Mesendoderm (in vitro differentiated cells): Measurements from ENCODE around the gene SORCS2.

Source experiments
- DNase-seq: peaks from one replicate; pipeline ENCODE4 v3.0.0; 2013
- H2AK5ac ChIP-seq: 2 replicates; pipeline ENCODE4 v1.6.1; 2013; ENCODE audit warnings: low read length, inconsistent platforms
- H2BK120ac ChIP-seq: 2 replicates; pipeline ENCODE4 v1.6.1; 2013; ENCODE audit warnings: low read depth, mild to moderate bottlenecking, low read length, moderate library complexity, mixed read lengths
- H2BK15ac ChIP-seq: replicated peaks from 2 replicates; pipeline ENCODE4 v1.6.1; 2013; ENCODE audit warnings: low read depth, mild to moderate bottlenecking, moderate library complexity
- H2BK5ac ChIP-seq: 2 replicates; pipeline ENCODE4 v1.6.1; 2013; ENCODE audit warnings: low read length, inconsistent platforms
- H3K18ac ChIP-seq: 2 replicates; pipeline ENCODE4 v1.6.1; 2013; ENCODE audit warnings: mild to moderate bottlenecking, low read length, mixed read lengths
- H3K23ac ChIP-seq: one replicate; pipeline ENCODE4 v1.6.1; 2013; ENCODE audit warnings: low read length
- H3K27ac ChIP-seq: 2 replicates; pipeline ENCODE4 v1.5.1; 2013; ENCODE audit warnings: low read depth, mild to moderate bottlenecking, inconsistent platforms, low read length, moderate library complexity
- H3K27me3 ChIP-seq: 2 replicates; pipeline ENCODE4 v1.6.1; 2013; ENCODE audit warnings: low read length, control low read depth, mild to moderate bottlenecking, inconsistent platforms; ENCODE audit not compliant: insufficient read depth, poor library complexity
- H3K36me3 ChIP-seq: 2 replicates; pipeline ENCODE4 v1.6.1; 2013; ENCODE audit warnings: low read length, inconsistent platforms; ENCODE audit not compliant: control insufficient read depth, insufficient read depth
- H3K4ac ChIP-seq: one replicate; pipeline ENCODE4 v1.6.1; 2013; ENCODE audit warnings: low read depth, mild to moderate bottlenecking, low read length, moderate library complexity
- H3K4me1 ChIP-seq: 2 replicates; pipeline ENCODE4 v1.6.1; 2013; ENCODE audit warnings: low read depth, low read length, inconsistent platforms; ENCODE audit not compliant: control insufficient read depth
- H3K4me2 ChIP-seq: 2 replicates; pipeline ENCODE4 v1.6.1; 2013; ENCODE audit warnings: low read length
- H3K4me3 ChIP-seq: 2 replicates; pipeline ENCODE4 v1.5.1; 2013; ENCODE audit warnings: mild to moderate bottlenecking, low read length
- H3K56ac ChIP-seq: one replicate; pipeline ENCODE4 v1.6.1; 2013; ENCODE audit warnings: low read length
- H3K79me1 ChIP-seq: 2 replicates; pipeline ENCODE4 v1.6.1; 2013; ENCODE audit warnings: low read length, inconsistent platforms
- H3K79me2 ChIP-seq: 2 replicates; pipeline ENCODE4 v1.6.1; 2013; ENCODE audit warnings: mild to moderate bottlenecking, low read length; ENCODE audit not compliant: control insufficient read depth, insufficient read depth
- H3K9ac ChIP-seq: 2 replicates; pipeline ENCODE4 v1.6.1; 2013; ENCODE audit warnings: low read length, inconsistent platforms
- H4K5ac ChIP-seq: one replicate; pipeline ENCODE4 v1.6.1; 2013; ENCODE audit warnings: low read length
- H4K8ac ChIP-seq: one replicate; pipeline ENCODE4 v1.6.1; 2013; ENCODE audit warnings: low read depth, mild to moderate bottlenecking, control low read depth, low read length, moderate library complexity
- WGBS: extraction: QIAGEN DNeasy Blood & Tissue Kit; methylation state at CpG from one replicate; pipeline ENCODE4 v1.1.7; 2013; ENCODE audit warnings: low lambda C conversion rate, missing lambda C conversion rate; ENCODE audit not compliant: insufficient coverage; ENCODE audit errors: extremely low coverage; 5-methylcytosine and 5-hydroxymethylcytosine counted together

SORCS2 gene

DNA sequence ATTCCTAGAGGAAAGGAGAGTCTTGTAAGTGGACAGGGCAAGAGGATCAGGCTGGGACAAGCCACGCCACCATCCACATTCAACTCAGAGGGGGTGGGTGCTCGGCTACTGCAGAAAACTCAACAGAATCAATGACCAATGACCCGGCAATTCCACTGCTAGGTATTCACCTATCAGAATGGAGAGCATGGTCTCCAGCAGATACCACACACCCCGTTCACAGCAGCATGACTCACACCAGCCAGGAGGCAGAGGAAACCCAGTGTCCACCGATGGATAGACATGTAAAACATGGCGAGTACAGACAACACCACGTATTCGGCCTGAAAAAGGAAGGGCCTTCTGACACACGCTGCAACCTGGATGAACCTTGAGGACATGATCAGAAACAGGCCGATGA lies 571.5 kb downstream of the SORCS2 start:
- Histone ChIP-seq H4K5ac (no peak overlapping the region), H3K79me2 (no peaks in the 10 kb centered on the region), H2BK15ac (no peak overlapping the region), H2BK120ac (no peak overlapping the region), H3K4me3 (no peak overlapping the region), H3K36me3 (peaks cover 4% of the 10 kb centered on the region), H3K27ac (no peak overlapping the region), H3K79me1 (no peaks in the 10 kb centered on the region), H3K4me2 (no peak overlapping the region), H3K4ac (no peak overlapping the region), H3K4me1 (no peaks in the 10 kb centered on the region), H3K23ac (no peak overlapping the region), H3K9ac (no peak overlapping the region), H2AK5ac (no peak overlapping the region), H3K18ac (no peak overlapping the region), H3K56ac (no peak overlapping the region), H2BK5ac (no peak overlapping the region), H3K27me3 (no peaks in the 10 kb centered on the region), H4K8ac (no peak overlapping the region)
- no CpG with 5 or more reads among the region's 10 CpGs for WGBS
- peak; percentile 28 for DNase-seq

DNA sequence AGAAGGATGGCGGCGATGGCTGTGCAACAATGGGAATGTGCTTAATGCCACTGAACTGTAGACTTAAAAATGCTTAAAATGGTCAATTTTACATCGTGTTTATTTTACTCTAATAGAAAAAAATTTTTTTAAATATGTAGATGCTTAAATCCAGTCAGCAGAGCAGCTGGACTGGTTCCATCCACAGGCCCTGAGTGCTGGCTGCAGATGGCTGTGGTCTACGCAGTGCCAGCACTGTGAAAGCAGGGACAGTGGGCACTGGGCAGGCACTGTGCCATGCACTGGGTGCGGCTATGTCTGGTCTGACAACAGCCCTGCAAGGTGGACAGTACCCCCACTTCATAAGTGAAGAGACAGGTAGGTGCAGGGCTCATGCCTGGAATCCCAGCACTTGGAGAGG lies 572.1 kb downstream of the SORCS2 start:
- H2BK15ac ChIP-seq, result no peak overlapping the region
- no peak overlapping the region for H3K4me2 ChIP-seq
- peaks cover 4% of the 10 kb centered on the region for H3K36me3 ChIP-seq
- H3K79me1 ChIP-seq, result no peaks in the 10 kb centered on the region
- no peak overlapping the region for H2BK120ac ChIP-seq
- no peak overlapping the region for H3K4me3 ChIP-seq
- H4K8ac ChIP-seq, result no peak overlapping the region
- H3K4ac ChIP-seq, result no peak overlapping the region
- no peak overlapping the region for H3K23ac ChIP-seq
- no peak overlapping the region for H3K27ac ChIP-seq
- H3K27me3 ChIP-seq, result no peaks in the 10 kb centered on the region
- no peak overlapping the region for H2AK5ac ChIP-seq
- no peaks in the 10 kb centered on the region for H3K79me2 ChIP-seq
- H3K4me1 ChIP-seq, result no peaks in the 10 kb centered on the region
- no peak overlapping the region for H3K56ac ChIP-seq
- no peak overlapping the region for H4K5ac ChIP-seq
- DNase-seq, result no peak
- no CpG with 5 or more reads among the region's 5 CpGs for WGBS
- H3K9ac ChIP-seq, result no peak overlapping the region
- no peak overlapping the region for H2BK5ac ChIP-seq
- H3K18ac ChIP-seq, result no peak overlapping the region

DNA sequence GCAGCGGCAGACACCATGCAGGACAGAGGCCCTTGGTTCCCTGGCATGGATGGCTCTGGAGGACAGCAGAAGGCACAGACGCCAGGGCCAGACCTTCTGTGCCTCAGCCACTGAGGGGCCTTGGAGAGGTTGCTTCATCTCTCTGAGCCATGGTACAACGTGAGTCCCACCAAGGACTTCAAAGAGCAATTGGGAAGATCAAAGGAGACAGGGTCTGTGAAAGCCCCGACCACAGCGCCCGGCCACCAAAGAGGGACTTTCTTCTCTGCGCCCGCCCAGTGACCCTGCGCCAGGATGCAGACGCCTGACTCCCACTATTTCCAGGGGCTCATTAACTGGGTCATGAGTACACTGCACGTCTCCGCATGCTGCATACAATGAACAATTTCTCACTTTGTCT lies 573.3 kb downstream of the SORCS2 start:
- WGBS, result no CpG with 5 or more reads among the region's 12 CpGs
- no peak overlapping the region for H2BK15ac ChIP-seq
- no peak overlapping the region for H3K23ac ChIP-seq
- H3K79me1 ChIP-seq, result no peaks in the 10 kb centered on the region
- no peak overlapping the region for H2BK5ac ChIP-seq
- no peaks in the 10 kb centered on the region for H3K4me1 ChIP-seq
- H3K36me3 ChIP-seq, result peaks cover 4% of the 10 kb centered on the region
- no peak overlapping the region for H3K4me3 ChIP-seq
- no peaks in the 10 kb centered on the region for H3K27me3 ChIP-seq
- H3K4me2 ChIP-seq, result no peak overlapping the region
- no peak overlapping the region for H3K4ac ChIP-seq
- no peak overlapping the region for H3K27ac ChIP-seq
- DNase-seq, result no peak
- no peak overlapping the region for H3K56ac ChIP-seq
- H3K18ac ChIP-seq, result no peak overlapping the region
- no peak overlapping the region for H4K8ac ChIP-seq
- H3K9ac ChIP-seq, result no peak overlapping the region
- no peaks in the 10 kb centered on the region for H3K79me2 ChIP-seq
- no peak overlapping the region for H4K5ac ChIP-seq
- no peak overlapping the region for H2AK5ac ChIP-seq
- no peak overlapping the region for H2BK120ac ChIP-seq

DNA sequence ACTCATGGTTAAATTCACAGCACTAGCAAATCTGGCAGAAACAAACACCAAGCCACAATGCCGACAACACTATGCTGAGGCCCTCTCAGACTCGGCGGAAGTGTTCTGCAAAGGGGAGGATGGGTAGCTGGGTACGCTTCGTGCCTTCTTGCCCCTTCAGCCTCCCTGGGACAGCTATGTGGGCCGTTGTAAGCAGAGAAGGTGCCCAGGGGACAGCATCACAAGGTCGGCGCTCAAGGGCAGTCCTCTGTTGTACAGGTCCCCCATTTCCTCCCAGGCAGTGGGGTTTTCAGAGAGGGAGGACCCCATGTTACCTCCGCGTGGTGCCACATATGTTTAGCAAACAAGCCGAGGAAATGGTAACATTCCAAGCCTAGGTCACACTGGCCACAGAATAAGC lies 573.7 kb downstream of the SORCS2 start:
- no peak for DNase-seq
- Histone ChIP-seq H3K79me2 (no peaks in the 10 kb centered on the region), H3K36me3 (peaks cover 4% of the 10 kb centered on the region), H3K27ac (no peak overlapping the region), H3K27me3 (no peaks in the 10 kb centered on the region), H3K4me2 (no peak overlapping the region), H2AK5ac (no peak overlapping the region), H3K4ac (no peak overlapping the region), H3K56ac (no peak overlapping the region), H3K23ac (no peak overlapping the region), H3K4me3 (no peak overlapping the region), H3K79me1 (no peaks in the 10 kb centered on the region), H3K4me1 (no peaks in the 10 kb centered on the region), H2BK15ac (no peak overlapping the region), H3K9ac (no peak overlapping the region), H2BK5ac (no peak overlapping the region), H4K8ac (no peak overlapping the region), H2BK120ac (no peak overlapping the region), H4K5ac (no peak overlapping the region), H3K18ac (no peak overlapping the region)
- WGBS, result no CpG with 5 or more reads among the region's 11 CpGs

DNA sequence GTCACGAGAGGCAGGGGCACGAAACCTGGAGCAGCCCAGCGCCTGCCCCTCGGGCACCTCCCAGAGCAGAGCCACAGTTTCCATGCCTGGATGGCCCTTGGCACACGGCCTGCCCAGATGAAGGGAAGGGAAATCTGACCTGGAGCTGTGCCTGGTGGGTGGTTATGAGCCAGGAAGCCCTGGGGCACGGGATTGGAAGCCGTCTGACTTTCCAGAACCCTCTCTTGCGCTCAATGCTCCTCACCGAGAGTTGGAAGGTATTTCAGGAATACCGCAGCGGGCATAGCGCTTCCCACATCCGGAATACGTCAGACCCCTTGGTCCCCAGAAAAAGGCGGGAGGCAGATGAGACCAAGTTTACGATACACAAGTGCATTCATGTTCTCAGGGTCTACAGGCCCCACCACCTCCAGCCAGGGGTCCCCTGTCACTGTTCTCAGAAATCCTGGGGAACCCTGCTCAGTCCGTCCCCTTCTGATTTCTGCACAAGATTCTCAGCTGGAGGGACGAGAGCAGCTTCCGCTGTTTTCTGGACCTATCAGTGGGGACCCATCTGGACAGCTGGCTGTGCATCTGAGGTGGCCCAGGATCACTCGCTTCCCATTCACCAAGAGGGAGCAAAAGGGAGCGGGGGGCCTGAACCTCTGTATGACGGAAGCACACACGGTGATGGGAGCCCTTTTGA lies 574.5 kb downstream of the SORCS2 start:
- Histone ChIP-seq H3K4me3 (no peak overlapping the region), H3K56ac (no peak overlapping the region), H2BK15ac (no peak overlapping the region), H3K79me1 (no peaks in the 10 kb centered on the region), H3K36me3 (peaks cover 4% of the 10 kb centered on the region), H3K79me2 (no peaks in the 10 kb centered on the region), H3K4me2 (no peak overlapping the region), H3K27me3 (no peaks in the 10 kb centered on the region), H2BK120ac (no peak overlapping the region), H3K27ac (no peak overlapping the region), H3K4me1 (no peaks in the 10 kb centered on the region), H2BK5ac (no peak overlapping the region), H4K8ac (no peak overlapping the region), H3K18ac (no peak overlapping the region), H3K23ac (no peak overlapping the region), H4K5ac (no peak overlapping the region), H3K9ac (no peak overlapping the region), H2AK5ac (no peak overlapping the region), H3K4ac (no peak overlapping the region)
- WGBS, result no CpG with 5 or more reads among the region's 23 CpGs
- no peak for DNase-seq

DNA sequence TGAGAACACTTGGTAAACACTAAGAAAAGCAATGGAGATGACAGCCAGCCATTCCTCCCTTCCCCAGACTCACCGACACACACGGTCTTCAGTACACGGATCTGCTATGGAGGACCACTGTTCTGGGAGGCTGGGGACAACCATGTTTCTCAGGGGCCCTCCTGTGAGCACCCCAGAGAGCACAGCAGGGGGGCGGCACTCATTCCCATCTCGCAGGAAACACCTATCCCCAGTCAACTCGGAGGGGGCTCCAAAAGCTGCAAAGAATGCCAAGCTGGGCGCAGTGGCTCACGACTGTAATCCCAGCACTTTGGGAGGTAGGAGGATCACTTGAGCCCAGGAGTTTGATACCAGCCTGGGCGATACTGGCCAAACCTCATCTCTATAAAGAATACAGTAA lies 575.2 kb downstream of the SORCS2 start:
- Histone ChIP-seq H3K23ac (no peak overlapping the region), H2AK5ac (no peak overlapping the region), H3K27me3 (no peaks in the 10 kb centered on the region), H3K9ac (no peak overlapping the region), H2BK15ac (no peak overlapping the region), H3K4me3 (no peak overlapping the region), H3K56ac (no peak overlapping the region), H3K36me3 (peaks cover 4% of the 10 kb centered on the region), H2BK5ac (no peak overlapping the region), H4K8ac (no peak overlapping the region), H3K4me1 (no peaks in the 10 kb centered on the region), H3K27ac (no peak overlapping the region), H3K4me2 (no peak overlapping the region), H2BK120ac (no peak overlapping the region), H4K5ac (no peak overlapping the region), H3K79me2 (no peaks in the 10 kb centered on the region), H3K4ac (no peak overlapping the region), H3K79me1 (no peaks in the 10 kb centered on the region), H3K18ac (no peak overlapping the region)
- DNase-seq, result no peak
- WGBS, result no CpG with 5 or more reads among the region's 9 CpGs
